Heart left ventricle (tissue), 13 donors: Measurements from ENCODE around the gene CDK12.

ENCODE experiments used
- CTCF ChIP-seq, 12 donors: fragments of 200-600 bp; sonication (generic) in 4 of 12; IDR thresholded peaks; one replicate each; pipeline versions ENCODE4 v1.5.0 to v1.8.0; 2018 to 2022; ENCODE audit warnings: antibody characterized with exemption in 12 of 12, mild to moderate bottlenecking in 5 of 12
- POLR2A ChIP-seq, 2 donors: fragments of 450-650 bp; IDR thresholded peaks; one replicate each; pipeline ENCODE4 v1.6.1; 2017; ENCODE audit warnings: antibody characterized with exemption in 2 of 2, mild to moderate bottlenecking in 2 of 2, moderate library complexity in 2 of 2
- donor health status: ischemic (EF 13 %, LVEDD 7.1; RV severe dilation, severe dysfunction).
- donor health status: DM: no; HTN: yes; CAD: no.
- donor health status: DM: no; HTN: no; CAD: no.
- donor health status: ischemic (EF 25% LVEDD 6.9; RV normal size, moderate dysfunction).
- donor health status: ischemic (EF 25% LVEDD 5.7; RV mildly dilated, moderate dysfunction).
- donor health status: ischemic (EF 35%, LVEDD 5.7; RV mildly dilated, moderate dysfunction).
- donor health status: nonischemic (EF 11% LVEDD 7.7; RV severe dilation, severe dysfunction).
- donor health status: DM: yes; HTN: yes; CAD: no.
- donor health status: PGD.
- donor health status: ischemic (EF 29% LVEDD 5.4; RV normal size, mild dysfunction).
- donor health status: nonischemic (EF 23%, LVEDD 6.1; RV moderate dilation, normal function).

- no peak for TF ChIP-seq POLR2A (IDR thresholded peaks at IDR 0.05)
- TF ChIP-seq CTCF (IDR thresholded peaks at IDR 0.05), result no peak
These were observed 12.0 kb downstream of the CDK12 start for GRCh38 chr17:39473310-39473709.
